ENCODE measurements around the gene MLXIP.
"Not testable (repeated sequence)": the region's sequence is repeated elsewhere in the genome, so short reads cannot be mapped to it uniquely, and the experiment has no call there.

Gene MLXIP

GRCh38 chr12:122056406-122056805, 22.1 kb upstream of the MLXIP start:
- not testable (repeated sequence) for DNase-seq

GRCh38 chr12:122057007-122057735, 21.4 kb upstream of the MLXIP start:
- DNase-seq: no peak

GRCh38 chr12:122057769-122058168, 20.8 kb upstream of the MLXIP start:
- no peak for DNase-seq

GRCh38 chr12:122058549-122059149, 19.9 kb upstream of the MLXIP start:
- DNase-seq: no peak

DNA sequence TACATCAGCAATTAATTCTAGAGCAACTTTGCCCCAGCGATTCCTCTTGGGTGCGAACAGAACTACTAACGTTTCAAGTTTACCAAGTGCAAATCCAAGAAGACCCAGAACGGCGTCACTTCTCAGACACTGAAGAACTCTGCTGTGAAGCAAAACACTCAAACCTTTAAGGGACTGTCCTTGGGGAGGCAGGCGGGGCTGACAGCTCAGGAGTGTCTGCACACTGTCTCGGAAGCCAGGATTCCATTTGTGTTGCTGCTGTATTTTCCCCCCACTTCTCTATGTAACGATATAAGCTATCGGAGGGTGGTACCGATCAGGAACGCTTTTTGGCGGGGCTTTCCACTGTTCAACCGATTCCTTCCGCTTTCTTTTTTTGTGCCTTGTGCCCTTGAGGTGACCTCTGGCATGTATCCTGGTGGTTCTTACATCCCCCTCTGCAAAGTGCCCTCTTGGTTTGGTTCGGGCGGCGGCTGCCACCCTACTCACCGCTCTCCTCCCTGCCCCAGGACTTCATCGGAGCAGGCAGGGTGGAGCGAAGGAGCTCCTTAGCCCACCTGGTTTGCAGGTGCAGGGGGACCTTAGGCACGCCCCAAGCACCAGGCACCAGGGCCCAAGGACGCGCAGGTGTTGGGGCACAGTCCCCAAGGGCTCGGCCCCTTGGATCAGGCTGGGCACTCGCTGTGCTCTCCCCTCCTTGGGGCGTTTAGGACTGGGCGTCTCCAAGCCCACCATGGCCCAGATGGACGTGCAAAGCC, 19.2 kb upstream of the MLXIP start:
- no peak for DNase-seq

DNA sequence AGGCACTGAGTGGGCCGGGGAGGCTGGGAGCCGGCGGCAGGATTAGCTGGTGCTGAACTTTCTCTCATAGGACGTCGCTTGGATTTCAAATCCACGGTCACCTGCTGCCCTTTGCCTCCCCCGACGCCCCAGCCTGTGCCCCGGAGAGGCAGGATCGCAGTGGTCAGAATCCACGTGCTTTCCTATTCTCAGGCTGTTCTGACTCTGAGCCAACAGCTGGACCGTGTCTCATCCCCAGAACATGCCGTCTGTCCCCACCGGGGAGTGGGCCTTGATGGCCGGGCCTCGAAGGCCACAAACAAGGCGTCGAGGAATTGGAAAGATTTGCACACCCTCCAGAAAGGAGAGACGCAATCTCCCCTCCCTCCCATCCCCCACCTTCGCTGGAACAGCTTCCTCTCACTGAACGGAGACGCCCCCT, 18.5 kb upstream of the MLXIP start:
- DNase-seq: no peak

- no peak for DNase-seq
These were observed 17.3 kb upstream of the MLXIP start for GRCh38 chr12:122061253-122061652.

- DNase-seq: peak in 1 of 2 donors; percentile 39
These were observed 15.5 kb upstream of the MLXIP start for GRCh38 chr12:122062832-122063693.

DNA sequence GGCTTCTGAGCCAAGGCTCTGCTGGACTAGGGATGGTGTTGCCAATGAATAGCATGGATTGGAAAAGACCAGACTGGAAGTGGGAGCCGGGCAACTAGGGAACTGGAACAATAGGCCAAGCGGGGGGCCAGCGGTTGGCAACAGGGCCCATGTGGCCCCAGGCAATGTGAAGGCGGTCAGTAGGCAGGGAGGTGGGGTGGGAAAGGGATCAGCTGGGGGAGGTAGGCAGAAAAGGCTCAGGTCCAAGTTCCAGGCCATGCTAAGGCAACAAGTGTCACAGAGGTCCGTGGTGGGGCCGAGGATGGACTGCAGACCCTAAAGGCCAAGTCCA, 14.9 kb upstream of the MLXIP start:
- DNase-seq: no peak

GRCh38 chr12:122064025-122064777, 14.4 kb upstream of the MLXIP start:
- peak; percentile 33 to 56 for DNase-seq

GRCh38 chr12:122064780-122065588, 13.6 kb upstream of the MLXIP start:
- no peak for DNase-seq

GRCh38 chr12:122067548-122067947, 11.0 kb upstream of the MLXIP start:
- no peak for DNase-seq

DNA sequence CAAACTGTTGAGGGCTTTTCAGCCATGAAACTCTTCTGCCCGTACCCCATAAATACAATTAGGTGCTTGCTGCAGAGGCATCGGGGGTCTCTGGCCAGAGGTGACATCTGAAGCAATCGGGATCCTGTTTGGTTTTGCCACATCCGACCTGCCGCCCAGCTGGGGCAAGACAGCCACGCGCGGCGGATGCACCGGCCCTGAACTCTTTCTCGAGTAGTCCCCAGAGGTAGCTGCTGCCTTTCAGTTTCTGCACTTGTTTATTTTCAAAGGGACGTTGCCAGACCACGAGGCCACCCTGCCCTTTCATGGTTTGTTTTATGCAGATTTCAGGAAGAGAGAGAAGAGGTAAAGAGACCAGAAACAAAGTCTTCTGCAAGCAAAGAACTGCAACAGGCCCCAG, 10.6 kb upstream of the MLXIP start:
- peak; percentile 31 to 63 for DNase-seq

DNA sequence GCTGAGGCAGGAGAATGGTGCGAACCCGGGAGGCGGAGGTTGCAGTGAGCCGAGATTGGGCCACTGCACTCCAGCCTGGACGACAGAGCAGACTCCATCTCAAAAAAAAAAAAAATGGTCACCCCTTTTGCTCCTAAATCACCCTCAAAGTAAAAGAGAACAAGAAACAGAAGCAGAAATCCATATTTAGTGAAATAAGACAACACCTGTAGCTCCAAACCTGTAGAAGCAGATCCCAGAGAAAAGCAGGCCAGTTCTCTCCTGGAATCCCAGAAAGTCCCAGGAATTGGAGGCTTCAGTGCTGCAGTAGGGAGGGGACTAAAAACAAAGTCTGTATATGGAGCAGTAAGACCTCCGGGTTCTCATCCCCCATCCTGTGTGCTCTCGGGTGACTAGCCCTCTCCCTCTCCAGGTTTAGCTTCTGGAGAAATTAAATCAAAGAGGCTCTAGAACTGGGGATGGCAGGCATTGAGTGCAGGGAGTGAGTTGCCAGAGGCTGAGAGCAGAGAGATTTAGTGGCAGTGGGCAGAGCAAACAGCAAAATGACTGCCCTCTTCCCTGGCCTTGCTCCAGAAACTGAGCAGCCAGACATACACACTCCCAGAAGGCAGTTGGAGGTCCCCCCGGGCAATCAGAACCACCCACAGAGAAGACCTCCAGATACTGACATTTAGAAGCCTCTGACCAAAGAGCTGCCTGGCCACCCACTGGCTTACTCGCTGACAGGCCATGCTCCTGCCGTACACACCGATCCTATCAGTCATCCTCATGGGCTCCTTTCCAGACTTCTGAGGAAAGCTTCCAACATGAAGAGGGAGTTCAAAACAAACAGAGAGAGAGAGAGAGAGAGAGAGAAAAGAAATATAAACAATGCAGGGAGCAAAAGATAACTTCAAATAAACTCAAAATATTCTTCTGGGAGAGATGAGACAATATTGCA, 6.3 kb upstream of the MLXIP start:
- DNase-seq: no peak

- DNase-seq: no peak
These were observed 4.7 kb upstream of the MLXIP start for GRCh38 chr12:122073815-122074214.

DNA sequence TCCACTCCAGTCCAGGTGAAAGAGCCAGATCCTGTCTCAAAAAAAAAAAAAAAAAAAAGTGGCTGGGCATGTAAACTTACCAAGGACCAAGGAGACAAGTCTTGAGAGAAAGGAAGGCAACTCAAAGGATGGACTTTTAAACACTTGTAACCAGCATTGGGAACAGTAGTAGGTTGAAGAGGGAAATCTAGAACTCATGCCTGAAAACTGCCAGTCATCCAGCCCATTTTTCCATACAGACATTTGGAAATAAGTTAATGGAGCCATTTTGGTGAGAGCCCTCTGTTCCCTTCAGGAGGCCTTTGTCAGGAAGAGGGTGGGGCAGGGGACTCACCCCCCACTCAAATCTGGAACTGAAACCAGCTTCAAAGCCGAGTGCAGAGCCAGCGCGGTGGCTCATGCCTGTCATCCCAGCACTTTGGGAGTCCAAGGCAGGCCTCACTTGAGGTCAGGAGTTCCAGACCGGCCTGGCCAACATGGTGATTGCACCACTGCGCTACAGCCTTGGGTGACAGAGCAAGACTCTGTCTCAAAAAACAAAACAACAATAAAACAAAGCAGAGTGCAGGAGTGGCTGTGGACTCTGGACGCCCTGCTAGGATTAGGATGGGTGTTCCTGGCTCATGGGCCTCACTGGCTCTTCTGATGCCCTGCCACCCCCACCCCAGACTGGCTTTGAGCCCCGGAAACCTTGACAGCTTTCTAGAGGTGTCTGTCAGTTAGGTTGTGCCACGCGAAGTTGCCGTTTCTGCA, 1.6 kb upstream of the MLXIP start:
- peak in 1 of 2 donors; percentile 35 for DNase-seq

DNA sequence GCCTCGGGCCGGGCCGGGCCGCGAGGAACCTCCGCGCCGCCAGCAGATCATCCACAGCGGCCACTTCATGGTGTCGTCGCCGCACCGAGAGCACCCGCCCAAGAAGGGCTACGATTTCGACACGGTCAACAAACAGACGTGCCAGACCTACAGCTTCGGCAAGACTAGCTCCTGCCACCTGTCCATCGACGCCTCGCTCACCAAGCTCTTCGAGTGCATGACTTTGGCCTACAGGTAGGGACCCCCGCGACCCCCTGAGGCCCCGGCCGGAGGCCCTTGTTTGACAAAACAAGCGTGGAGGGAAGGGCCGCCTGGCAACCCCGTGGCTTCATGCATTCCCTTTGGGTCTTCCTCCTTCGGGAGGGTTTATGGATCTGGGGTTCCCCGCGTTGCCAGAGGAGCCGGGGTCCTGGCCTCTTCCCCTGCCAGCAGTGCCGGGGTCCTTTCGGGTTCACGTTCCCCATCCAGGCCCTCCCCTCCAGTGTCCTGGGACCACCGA, 526 bp downstream of the MLXIP start:
- DNase-seq: no peak

DNA sequence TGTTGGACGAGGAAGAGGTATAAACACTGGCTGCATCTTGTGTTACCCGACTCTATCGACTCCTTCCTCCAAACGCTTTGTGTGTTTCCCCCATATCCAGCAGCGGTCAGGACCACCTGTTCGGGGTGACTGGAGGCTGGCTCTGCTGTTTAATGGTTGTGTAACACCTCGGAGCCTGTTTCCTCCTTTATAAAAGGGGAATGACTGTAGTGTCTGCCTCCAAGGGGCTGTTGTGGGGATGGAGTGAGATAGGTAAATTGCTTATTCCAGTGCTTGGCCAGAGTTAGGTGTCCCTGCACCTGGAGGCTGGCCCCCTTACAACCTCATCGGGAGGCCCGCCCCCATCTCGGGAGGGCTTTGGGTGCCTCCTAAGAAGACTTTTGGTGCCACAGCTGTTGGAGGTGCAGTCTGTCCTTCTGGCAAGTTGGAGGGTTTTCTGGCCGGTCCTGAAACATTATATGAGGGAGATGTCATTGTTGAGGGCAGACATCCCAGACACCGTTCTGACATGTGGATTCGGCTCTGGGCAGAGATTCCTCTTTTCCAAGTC, 1.1 kb downstream of the MLXIP start:
- DNase-seq: no peak

Measured in CD4-positive, alpha-beta T cell treated with Interleukin-4 for 1 hour (primary cell).